GM12865 (cell line): ENCODE data around the gene CDC14C.

Source experiments
- DNase-seq: peaks from one replicate; pipeline ENCODE4 v3.0.0; 2010; ENCODE audit warnings: low read depth
- H3K4me3 ChIP-seq: 2 replicates; pipeline ENCODE4 v1.5.1; 2011; ENCODE audit warnings: mild to moderate bottlenecking, low read depth, low read length, control low read depth
- TF ChIP-seq, protein P1 (sequence below): IDR thresholded peaks from 2 replicates; pipeline ENCODE4 v1.5.1; 2011; ENCODE audit warnings: low read length, control low read depth, low read depth, inconsistent platforms; ENCODE audit not compliant: insufficient read depth; ENCODE audit errors: missing control alignments

CDC14C gene

GRCh38 chr7:48924433-48924832, at the start of gene CDC14C:
Gene CDC14C, plus strand, starts transcription at chr7:48924547. Its CDS starts 126 bp downstream, at chr7:48924673.
- no peak for DNase-seq
- TF ChIP-seq, protein P1, sequence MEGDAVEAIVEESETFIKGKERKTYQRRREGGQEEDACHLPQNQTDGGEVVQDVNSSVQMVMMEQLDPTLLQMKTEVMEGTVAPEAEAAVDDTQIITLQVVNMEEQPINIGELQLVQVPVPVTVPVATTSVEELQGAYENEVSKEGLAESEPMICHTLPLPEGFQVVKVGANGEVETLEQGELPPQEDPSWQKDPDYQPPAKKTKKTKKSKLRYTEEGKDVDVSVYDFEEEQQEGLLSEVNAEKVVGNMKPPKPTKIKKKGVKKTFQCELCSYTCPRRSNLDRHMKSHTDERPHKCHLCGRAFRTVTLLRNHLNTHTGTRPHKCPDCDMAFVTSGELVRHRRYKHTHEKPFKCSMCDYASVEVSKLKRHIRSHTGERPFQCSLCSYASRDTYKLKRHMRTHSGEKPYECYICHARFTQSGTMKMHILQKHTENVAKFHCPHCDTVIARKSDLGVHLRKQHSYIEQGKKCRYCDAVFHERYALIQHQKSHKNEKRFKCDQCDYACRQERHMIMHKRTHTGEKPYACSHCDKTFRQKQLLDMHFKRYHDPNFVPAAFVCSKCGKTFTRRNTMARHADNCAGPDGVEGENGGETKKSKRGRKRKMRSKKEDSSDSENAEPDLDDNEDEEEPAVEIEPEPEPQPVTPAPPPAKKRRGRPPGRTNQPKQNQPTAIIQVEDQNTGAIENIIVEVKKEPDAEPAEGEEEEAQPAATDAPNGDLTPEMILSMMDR, result no peak
- H3K4me3 ChIP-seq, result no peak within 1 kb of the TSS

DNA sequence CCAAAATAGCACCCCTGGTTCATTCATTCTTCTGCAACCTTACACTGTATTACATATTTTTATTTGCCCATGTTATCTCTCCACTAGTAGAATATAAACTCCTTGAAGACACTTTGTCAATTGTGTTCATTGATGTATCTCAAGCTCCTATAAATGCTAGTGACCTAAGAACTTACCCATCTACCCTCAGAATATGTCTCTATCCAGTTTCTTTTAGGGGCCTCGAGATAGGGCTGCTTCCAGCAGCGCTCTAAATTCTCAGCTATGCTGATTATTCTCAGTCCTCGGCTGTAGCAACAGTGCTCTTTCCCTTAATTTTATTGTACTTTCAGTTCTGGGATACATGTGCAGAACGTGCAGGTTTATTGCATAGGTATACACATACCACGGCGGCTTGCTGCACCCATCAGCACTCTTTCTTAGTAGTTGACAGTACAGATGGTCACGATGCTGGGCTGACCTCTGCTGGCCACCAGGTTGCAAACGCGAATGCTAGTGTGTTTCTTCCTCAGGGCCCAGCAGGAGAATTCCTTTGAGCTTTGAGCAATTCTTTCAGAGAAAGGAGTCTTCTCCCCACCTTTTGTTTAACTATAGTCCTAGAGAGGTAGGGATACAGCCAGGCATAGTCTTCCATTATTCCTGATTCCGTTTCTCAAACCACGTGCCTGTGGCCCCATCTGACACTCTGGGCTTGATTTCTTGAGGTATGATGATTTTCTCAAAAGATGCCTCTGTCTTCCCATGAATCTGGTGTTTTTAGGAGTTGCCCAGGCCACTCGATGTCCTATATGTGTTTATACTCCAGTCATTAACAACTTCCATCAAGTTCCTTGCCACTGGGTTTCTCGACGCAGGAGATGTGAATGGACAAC, 49.1 kb upstream of the CDC14C start:
- H3K4me3 ChIP-seq, result no peak overlapping the region
- TF ChIP-seq, protein P1, result peak; percentile 34
- peak; percentile 45 for DNase-seq

- no peak overlapping the region for H3K4me3 ChIP-seq
- TF ChIP-seq, protein P1, result peak; percentile 18
- no peak for DNase-seq
These were observed 48.3 kb upstream of the CDC14C start for GRCh38 chr7:48876087-48876486.

GRCh38 chr7:48880851-48881250, 43.5 kb upstream of the CDC14C start:
- H3K4me3 ChIP-seq, result no peak overlapping the region
- TF ChIP-seq, protein P1, result no peak
- DNase-seq, result no peak

DNA sequence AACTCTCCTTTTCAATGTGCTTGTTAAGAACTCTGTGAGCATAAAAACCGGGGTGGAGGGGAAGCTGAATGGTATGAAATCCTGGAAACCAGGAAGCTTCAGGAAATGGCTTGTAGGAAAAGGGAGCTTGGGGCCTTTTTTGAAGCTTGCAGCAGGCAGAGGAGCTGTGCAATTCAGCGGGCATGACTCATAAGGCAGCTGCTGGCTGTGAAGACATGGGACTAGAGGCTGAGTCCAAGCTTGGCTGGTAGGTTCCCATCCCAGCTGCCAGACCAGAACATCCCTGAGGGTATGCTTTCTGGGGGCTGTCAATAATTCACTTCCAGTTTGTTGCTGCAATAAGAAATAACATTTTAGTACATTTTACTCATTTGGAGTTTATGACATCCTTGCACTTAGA, 36.8 kb upstream of the CDC14C start:
- H3K4me3 ChIP-seq, result no peak overlapping the region
- TF ChIP-seq, protein P1, result no peak
- no peak for DNase-seq

DNA sequence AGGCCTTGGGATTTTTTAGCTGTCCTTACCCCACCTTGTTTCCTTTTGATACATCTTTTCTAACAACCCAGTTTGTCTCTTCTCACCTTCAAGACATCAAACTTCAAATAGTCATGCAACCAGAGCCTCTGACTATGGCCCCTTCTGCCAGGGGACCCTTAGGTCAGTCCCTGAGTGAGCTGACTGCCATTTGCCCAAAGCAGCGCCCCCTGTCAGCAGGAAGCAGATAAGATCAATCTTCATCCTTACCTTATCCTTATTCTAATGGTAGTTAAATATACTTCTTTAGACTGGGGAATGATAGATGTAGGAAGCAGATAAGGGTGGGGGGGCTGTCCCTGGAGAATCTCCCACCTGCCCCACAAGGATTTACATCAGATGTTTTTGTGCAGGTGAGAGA, 29.8 kb upstream of the CDC14C start:
- DNase-seq, result no peak
- no peak overlapping the region for H3K4me3 ChIP-seq
- TF ChIP-seq, protein P1, result no peak
